WTC11 (cell line): Measurements from ENCODE around the gene MRPS34. TPM values are rescaled to one million over a fixed set of nuclear protein-coding genes. Genes with fewer than 3 reads are reported as not detected.
A peak's percentile ranks its signal among the peaks of the same experiment; 100 is the strongest.

Source experiments
- ATAC-seq: fragments of 200-7000 bp; cut with Tn5 transposase; 2 replicates; pipeline ENCODE4 v1.10.0; 2021; ENCODE audit warnings: mild to moderate bottlenecking, moderate library complexity
- CTCF ChIA-PET: fragments of 300-600 bp; sonication (Branson Sonifier 250); formaldehyde crosslinking; loops from one replicate; lab custom pipeline; 2021; ENCODE audit warnings: antibody characterized with exemption; lab: Charles Lee
- POLR2A ChIA-PET: fragments of 350-600 bp; sonication (Branson Sonifier 250); formaldehyde crosslinking; loops from one replicate; lab custom pipeline; 2021; ENCODE audit warnings: antibody characterized with exemption; lab: Charles Lee
- DNase-seq: peaks from one replicate; pipeline ENCODE4 v3.0.0; 2021; ENCODE audit warnings: low spot score
- H3K27ac Mint-ChIP-seq: 2 replicates; pipeline ENCODE4 v1.8.0; 2021; ENCODE audit warnings: mixed read lengths
- H3K27me3 Mint-ChIP-seq: 2 replicates; pipeline ENCODE4 v1.8.0; 2021; ENCODE audit warnings: low read depth, mild to moderate bottlenecking, moderate library complexity, mixed read lengths
- H3K36me3 Mint-ChIP-seq: 2 replicates; pipeline ENCODE4 v1.8.0; 2021; ENCODE audit warnings: mixed read lengths
- H3K4me1 Mint-ChIP-seq: 2 replicates; pipeline ENCODE4 v1.8.0; 2022; ENCODE audit warnings: mixed read lengths
- H3K4me3 Mint-ChIP-seq: 2 replicates; pipeline ENCODE4 v1.8.0; 2021; ENCODE audit warnings: mild to moderate bottlenecking, moderate library complexity, mixed read lengths
- H3K9me3 Mint-ChIP-seq: 2 replicates; pipeline ENCODE4 v1.8.0; 2021; ENCODE audit warnings: mixed read lengths
- CBFB ChIP-seq: sonication (generic); formaldehyde crosslinking; IDR thresholded peaks from 2 replicates; pipeline ENCODE4 v1.8.1; 2022; ENCODE audit warnings: mild to moderate bottlenecking, low read depth, missing genetic modification reagents
- ETV6 ChIP-seq: sonication (generic); formaldehyde crosslinking; IDR thresholded peaks from 2 replicates; pipeline ENCODE4 v1.8.1; 2022; ENCODE audit warnings: mild to moderate bottlenecking, missing genetic modification reagents
- FOXJ3 ChIP-seq: sonication (generic); formaldehyde crosslinking; IDR thresholded peaks from 2 replicates; pipeline ENCODE4 v1.9.0; 2021; ENCODE audit warnings: missing genetic modification reagents, mild to moderate bottlenecking, borderline replicate concordance
- FOXP1 ChIP-seq: sonication (generic); formaldehyde crosslinking; IDR thresholded peaks from 2 replicates; pipeline ENCODE4 v1.8.0; 2022; ENCODE audit warnings: missing genetic modification reagents, mild to moderate bottlenecking, moderate library complexity, borderline replicate concordance
- HMGA2 ChIP-seq: fragments of 250-450 bp; sonication (Bioruptor Pico); IDR thresholded peaks from 2 replicates; pipeline ENCODE4 v1.4.0; 2021; ENCODE audit warnings: mild to moderate bottlenecking, moderate library complexity
- JAZF1 ChIP-seq: fragments of 250-450 bp; sonication (Bioruptor Pico); IDR thresholded peaks from 2 replicates; pipeline ENCODE4 v1.9.0; 2021; ENCODE audit warnings: moderate library complexity, mild to moderate bottlenecking, inconsistent platforms
- NFATC4 ChIP-seq: fragments of 250-450 bp; sonication (Bioruptor Pico); IDR thresholded peaks from 2 replicates; pipeline ENCODE4 v1.9.0; 2021; ENCODE audit warnings: mild to moderate bottlenecking
- RELA ChIP-seq: sonication (generic); formaldehyde crosslinking; IDR thresholded peaks from 2 replicates; pipeline ENCODE4 v1.8.1; 2022; ENCODE audit warnings: missing genetic modification reagents, mild to moderate bottlenecking, borderline replicate concordance
- TCF7 ChIP-seq: sonication (generic); formaldehyde crosslinking; IDR thresholded peaks from 2 replicates; pipeline ENCODE4 v1.8.0; 2022; ENCODE audit warnings: mild to moderate bottlenecking, low read depth, missing genetic modification reagents, moderate library complexity
- TEAD1 ChIP-seq: sonication (generic); formaldehyde crosslinking; IDR thresholded peaks from 2 replicates; pipeline ENCODE4 v1.8.0; 2022; ENCODE audit warnings: mild to moderate bottlenecking, missing genetic modification reagents
- ZNF121 ChIP-seq: sonication (generic); formaldehyde crosslinking; IDR thresholded peaks from 2 replicates; pipeline ENCODE4 v1.8.0; 2023; ENCODE audit warnings: missing genetic modification reagents
- ZNF138 ChIP-seq: sonication (generic); formaldehyde crosslinking; conservative IDR thresholded peaks from 2 replicates; pipeline ENCODE4 v1.8.1; 2022; ENCODE audit warnings: mild to moderate bottlenecking, moderate library complexity, missing genetic modification reagents
- total RNA-seq: library from RNA; stranded (reverse); gene quantifications from 3 replicates; pipeline ENCODE4 v1.2.3, GENCODE V29; 2021
- TF ChIP-seq, protein P1 (sequence below): sonication (generic); formaldehyde crosslinking; IDR thresholded peaks from 2 replicates; pipeline ENCODE4 v1.8.0; 2022; ENCODE audit warnings: mild to moderate bottlenecking, missing genetic modification reagents
- TF ChIP-seq, protein P2 (sequence below): sonication (generic); formaldehyde crosslinking; IDR thresholded peaks from 2 replicates; pipeline ENCODE4 v1.8.0; 2023; ENCODE audit warnings: mild to moderate bottlenecking, missing genetic modification reagents
- TF ChIP-seq, protein P3 (sequence below): sonication (generic); formaldehyde crosslinking; IDR thresholded peaks from 2 replicates; pipeline ENCODE4 v1.8.1; 2022; ENCODE audit warnings: low read depth, missing genetic modification reagents, borderline replicate concordance
- TF ChIP-seq, protein P4 (sequence below): sonication (generic); formaldehyde crosslinking; IDR thresholded peaks from 2 replicates; pipeline ENCODE4 v1.8.1; 2023; ENCODE audit warnings: mild to moderate bottlenecking, missing genetic modification reagents, moderate library complexity
- TF ChIP-seq, protein P5 (sequence below): sonication (generic); formaldehyde crosslinking; IDR thresholded peaks from 2 replicates; pipeline ENCODE4 v1.8.1; 2022; ENCODE audit warnings: low read depth, mild to moderate bottlenecking, moderate library complexity, missing genetic modification reagents, borderline replicate concordance
- TF ChIP-seq, protein P6 (sequence below): fragments of 250-450 bp; sonication (Bioruptor Pico); IDR thresholded peaks from 2 replicates; pipeline ENCODE4 v1.9.0; 2021; ENCODE audit warnings: mild to moderate bottlenecking
- TF ChIP-seq, protein P7 (sequence below): sonication (generic); formaldehyde crosslinking; IDR thresholded peaks from 2 replicates; pipeline ENCODE4 v1.8.1; 2022; ENCODE audit warnings: mild to moderate bottlenecking, moderate library complexity, missing genetic modification reagents
- TF ChIP-seq, protein P8 (sequence below): sonication (generic); formaldehyde crosslinking; IDR thresholded peaks from 2 replicates; pipeline ENCODE4 v1.8.1; 2023; ENCODE audit warnings: mild to moderate bottlenecking, missing genetic modification reagents, borderline replicate concordance

The MRPS34 gene
- total RNA-seq, 1 experiment from 2014 or later: 258 TPM

DNA sequence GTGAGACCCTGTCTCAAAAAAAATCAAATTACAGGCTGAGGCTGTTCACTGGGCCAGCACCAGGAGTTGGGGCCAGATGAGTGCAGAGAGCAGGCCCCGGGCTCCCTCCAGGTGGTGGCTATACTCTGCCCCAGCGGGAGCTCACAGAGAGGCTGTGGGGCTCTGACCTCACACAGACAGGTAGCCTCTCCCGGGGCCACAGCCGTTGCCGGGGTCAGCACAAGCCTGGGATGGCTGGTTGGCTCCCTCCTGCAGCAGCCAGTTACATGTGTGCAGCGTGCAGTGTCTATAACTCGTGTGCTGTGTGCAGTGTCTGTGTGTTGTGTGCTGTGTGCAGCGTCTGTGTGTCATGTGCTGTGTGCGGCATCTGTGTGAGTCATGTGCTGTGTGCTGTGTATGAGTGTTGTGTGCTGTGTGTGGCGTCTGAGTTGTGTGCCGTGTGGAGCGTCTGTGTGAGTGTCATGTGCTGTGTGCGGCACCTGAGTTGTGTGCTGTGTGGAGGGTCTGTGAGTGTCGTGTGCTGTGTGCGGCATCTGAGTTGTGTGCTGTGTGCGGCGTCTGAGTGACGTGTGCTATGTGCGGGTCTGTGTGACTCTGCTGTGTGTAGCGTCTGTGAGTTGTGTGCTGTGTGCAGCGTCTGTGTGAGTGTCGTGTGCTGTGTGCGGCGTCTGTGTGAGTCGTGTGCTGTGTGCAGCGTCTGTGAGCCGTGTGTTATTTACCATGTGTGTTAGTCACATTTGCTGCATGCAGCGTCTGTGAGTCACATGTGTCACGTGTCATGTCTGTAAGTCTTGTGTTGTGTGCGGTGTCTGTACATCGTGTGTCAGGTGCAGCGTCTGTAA is 46.1 kb downstream of the MRPS34 start (continued):
- TF ChIP-seq, protein P1, sequence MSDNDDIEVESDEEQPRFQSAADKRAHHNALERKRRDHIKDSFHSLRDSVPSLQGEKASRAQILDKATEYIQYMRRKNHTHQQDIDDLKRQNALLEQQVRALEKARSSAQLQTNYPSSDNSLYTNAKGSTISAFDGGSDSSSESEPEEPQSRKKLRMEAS (CRISPR knock-in tag): no peak
- TF ChIP-seq HMGA2 (CRISPR knock-in tag) (no peak), FOXJ3 (CRISPR knock-in tag) (no peak), RELA (no peak)
- TF ChIP-seq, protein P2, sequence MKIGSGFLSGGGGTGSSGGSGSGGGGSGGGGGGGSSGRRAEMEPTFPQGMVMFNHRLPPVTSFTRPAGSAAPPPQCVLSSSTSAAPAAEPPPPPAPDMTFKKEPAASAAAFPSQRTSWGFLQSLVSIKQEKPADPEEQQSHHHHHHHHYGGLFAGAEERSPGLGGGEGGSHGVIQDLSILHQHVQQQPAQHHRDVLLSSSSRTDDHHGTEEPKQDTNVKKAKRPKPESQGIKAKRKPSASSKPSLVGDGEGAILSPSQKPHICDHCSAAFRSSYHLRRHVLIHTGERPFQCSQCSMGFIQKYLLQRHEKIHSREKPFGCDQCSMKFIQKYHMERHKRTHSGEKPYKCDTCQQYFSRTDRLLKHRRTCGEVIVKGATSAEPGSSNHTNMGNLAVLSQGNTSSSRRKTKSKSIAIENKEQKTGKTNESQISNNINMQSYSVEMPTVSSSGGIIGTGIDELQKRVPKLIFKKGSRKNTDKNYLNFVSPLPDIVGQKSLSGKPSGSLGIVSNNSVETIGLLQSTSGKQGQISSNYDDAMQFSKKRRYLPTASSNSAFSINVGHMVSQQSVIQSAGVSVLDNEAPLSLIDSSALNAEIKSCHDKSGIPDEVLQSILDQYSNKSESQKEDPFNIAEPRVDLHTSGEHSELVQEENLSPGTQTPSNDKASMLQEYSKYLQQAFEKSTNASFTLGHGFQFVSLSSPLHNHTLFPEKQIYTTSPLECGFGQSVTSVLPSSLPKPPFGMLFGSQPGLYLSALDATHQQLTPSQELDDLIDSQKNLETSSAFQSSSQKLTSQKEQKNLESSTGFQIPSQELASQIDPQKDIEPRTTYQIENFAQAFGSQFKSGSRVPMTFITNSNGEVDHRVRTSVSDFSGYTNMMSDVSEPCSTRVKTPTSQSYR (CRISPR knock-in tag): no peak

DNA sequence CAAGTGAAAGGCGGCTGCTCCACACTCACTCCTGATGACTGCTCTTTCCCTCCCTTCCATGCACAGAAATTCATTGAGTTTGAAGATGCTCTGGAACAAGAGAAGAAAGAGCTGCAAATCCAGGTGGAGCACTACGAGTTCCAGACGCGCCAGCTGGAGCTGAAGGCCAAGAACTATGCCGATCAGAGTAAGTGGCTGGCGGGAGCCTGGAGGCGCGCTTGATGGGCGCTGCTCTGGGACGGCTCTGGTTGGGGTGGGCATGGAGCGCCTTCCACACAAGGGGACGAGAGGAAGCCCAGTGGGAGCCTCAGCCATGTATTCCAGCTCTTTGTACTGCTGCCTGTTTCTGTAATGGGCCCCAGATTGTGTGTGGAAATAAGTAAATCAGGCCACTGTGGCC is 48.4 kb downstream of the MRPS34 start:
- peaks cover 3% of the 10 kb centered on the region; the same call in 1 of the 2 replicates for H3K36me3 Mint-ChIP-seq
- POLR2A ChIA-PET: no interaction called here

DNA sequence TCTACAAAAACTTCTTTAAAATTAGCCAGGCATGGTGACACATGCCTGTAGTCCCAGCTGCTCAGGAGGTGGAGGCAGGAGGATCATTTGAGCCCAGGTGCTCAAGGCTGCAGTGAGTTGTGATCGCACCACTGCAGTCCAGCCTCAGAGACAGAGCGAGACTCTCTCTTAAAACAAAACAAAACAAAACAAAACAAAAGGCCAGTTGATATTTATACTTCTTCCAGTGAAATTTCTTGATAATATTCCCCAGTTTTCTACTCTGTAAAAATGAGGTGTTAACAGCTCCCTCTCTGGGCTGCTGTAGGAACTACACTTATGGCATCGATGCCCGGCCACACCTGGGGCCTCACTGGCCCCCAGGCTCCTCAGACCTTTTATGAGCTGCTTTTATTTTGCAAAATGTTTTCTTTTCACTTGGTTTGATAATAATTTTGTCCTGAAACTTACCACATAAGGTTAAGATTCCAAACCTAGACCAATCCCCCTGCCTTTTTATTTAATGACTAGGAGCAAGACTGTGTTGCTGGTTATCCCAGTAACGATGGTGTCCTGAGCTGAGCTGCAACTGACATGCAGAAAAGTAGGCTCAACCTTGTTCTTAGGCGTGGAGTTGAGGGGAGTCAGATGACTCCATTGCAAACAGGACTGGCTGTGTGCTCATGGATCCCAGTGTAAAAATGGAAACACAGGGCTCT is 49.3 kb downstream of the MRPS34 start:
- Mint-ChIP-seq H3K4me1 (0 out of 2 replicates have a peak, but pooled peaks cover 3% of the 10 kb centered on the region), H3K27ac (no peak overlapping the region), H3K36me3 (no peaks in the 10 kb centered on the region), H3K9me3 (no peaks in the 10 kb centered on the region), H3K4me3 (no peak overlapping the region), H3K27me3 (no peaks in the 10 kb centered on the region)
- POLR2A ChIA-PET: no interaction called here
- ATAC-seq (peak; percentile 71), DNase-seq (peak; percentile 65)
- CTCF ChIA-PET: interaction anchor here (0.5 to 2.7 kb wide), 34 partner anchors 8 to 381 kb away, joined by 3 to 45 read pairs (median 4); partner anchors contain the start of genes CCDC154, CRAMP1, EME2 and IFT140
- no peak for TF ChIP-seq CBFB (CRISPR knock-in tag)
- TF ChIP-seq, protein P3, sequence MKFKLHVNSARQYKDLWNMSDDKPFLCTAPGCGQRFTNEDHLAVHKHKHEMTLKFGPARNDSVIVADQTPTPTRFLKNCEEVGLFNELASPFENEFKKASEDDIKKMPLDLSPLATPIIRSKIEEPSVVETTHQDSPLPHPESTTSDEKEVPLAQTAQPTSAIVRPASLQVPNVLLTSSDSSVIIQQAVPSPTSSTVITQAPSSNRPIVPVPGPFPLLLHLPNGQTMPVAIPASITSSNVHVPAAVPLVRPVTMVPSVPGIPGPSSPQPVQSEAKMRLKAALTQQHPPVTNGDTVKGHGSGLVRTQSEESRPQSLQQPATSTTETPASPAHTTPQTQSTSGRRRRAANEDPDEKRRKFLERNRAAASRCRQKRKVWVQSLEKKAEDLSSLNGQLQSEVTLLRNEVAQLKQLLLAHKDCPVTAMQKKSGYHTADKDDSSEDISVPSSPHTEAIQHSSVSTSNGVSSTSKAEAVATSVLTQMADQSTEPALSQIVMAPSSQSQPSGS (CRISPR knock-in tag): no peak
- TF ChIP-seq, protein P4, sequence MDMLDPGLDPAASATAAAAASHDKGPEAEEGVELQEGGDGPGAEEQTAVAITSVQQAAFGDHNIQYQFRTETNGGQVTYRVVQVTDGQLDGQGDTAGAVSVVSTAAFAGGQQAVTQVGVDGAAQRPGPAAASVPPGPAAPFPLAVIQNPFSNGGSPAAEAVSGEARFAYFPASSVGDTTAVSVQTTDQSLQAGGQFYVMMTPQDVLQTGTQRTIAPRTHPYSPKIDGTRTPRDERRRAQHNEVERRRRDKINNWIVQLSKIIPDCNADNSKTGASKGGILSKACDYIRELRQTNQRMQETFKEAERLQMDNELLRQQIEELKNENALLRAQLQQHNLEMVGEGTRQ (CRISPR knock-in tag): no peak
- TF ChIP-seq FOXP1 (CRISPR knock-in tag): no peak
- TF ChIP-seq, protein P5, sequence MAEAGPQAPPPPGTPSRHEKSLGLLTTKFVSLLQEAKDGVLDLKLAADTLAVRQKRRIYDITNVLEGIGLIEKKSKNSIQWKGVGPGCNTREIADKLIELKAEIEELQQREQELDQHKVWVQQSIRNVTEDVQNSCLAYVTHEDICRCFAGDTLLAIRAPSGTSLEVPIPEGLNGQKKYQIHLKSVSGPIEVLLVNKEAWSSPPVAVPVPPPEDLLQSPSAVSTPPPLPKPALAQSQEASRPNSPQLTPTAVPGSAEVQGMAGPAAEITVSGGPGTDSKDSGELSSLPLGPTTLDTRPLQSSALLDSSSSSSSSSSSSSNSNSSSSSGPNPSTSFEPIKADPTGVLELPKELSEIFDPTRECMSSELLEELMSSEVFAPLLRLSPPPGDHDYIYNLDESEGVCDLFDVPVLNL (CRISPR knock-in tag): no peak
- TF ChIP-seq, protein P6, sequence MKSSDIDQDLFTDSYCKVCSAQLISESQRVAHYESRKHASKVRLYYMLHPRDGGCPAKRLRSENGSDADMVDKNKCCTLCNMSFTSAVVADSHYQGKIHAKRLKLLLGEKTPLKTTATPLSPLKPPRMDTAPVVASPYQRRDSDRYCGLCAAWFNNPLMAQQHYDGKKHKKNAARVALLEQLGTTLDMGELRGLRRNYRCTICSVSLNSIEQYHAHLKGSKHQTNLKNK: no peak

More for the DNA sequence above, 48.4 kb downstream of the MRPS34 start:
- Mint-ChIP-seq H3K27me3 (no peaks in the 10 kb centered on the region), H3K27ac (no peak overlapping the region), H3K4me1 (0 out of 2 replicates have a peak, but pooled peaks cover 2% of the 10 kb centered on the region), H3K9me3 (no peaks in the 10 kb centered on the region), H3K4me3 (no peak overlapping the region)
- CTCF ChIA-PET: interaction anchor here (0.8 to 2.7 kb wide), 9 partner anchors 9 to 113 kb away, joined by 3 to 45 read pairs (median 8); partner anchors contain the start of genes JPT2, NUBP2 and SPSB3
- TF ChIP-seq ZNF121 (CRISPR knock-in tag): no peak
- TF ChIP-seq JAZF1: no peak
- no peak for TF ChIP-seq ZNF138 (CRISPR knock-in tag)
- TF ChIP-seq ETV6 (CRISPR knock-in tag): no peak
- TF ChIP-seq, protein P7, sequence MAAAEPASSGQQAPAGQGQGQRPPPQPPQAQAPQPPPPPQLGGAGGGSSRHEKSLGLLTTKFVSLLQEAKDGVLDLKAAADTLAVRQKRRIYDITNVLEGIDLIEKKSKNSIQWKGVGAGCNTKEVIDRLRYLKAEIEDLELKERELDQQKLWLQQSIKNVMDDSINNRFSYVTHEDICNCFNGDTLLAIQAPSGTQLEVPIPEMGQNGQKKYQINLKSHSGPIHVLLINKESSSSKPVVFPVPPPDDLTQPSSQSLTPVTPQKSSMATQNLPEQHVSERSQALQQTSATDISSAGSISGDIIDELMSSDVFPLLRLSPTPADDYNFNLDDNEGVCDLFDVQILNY (CRISPR knock-in tag): no peak
- TF ChIP-seq, protein P8, sequence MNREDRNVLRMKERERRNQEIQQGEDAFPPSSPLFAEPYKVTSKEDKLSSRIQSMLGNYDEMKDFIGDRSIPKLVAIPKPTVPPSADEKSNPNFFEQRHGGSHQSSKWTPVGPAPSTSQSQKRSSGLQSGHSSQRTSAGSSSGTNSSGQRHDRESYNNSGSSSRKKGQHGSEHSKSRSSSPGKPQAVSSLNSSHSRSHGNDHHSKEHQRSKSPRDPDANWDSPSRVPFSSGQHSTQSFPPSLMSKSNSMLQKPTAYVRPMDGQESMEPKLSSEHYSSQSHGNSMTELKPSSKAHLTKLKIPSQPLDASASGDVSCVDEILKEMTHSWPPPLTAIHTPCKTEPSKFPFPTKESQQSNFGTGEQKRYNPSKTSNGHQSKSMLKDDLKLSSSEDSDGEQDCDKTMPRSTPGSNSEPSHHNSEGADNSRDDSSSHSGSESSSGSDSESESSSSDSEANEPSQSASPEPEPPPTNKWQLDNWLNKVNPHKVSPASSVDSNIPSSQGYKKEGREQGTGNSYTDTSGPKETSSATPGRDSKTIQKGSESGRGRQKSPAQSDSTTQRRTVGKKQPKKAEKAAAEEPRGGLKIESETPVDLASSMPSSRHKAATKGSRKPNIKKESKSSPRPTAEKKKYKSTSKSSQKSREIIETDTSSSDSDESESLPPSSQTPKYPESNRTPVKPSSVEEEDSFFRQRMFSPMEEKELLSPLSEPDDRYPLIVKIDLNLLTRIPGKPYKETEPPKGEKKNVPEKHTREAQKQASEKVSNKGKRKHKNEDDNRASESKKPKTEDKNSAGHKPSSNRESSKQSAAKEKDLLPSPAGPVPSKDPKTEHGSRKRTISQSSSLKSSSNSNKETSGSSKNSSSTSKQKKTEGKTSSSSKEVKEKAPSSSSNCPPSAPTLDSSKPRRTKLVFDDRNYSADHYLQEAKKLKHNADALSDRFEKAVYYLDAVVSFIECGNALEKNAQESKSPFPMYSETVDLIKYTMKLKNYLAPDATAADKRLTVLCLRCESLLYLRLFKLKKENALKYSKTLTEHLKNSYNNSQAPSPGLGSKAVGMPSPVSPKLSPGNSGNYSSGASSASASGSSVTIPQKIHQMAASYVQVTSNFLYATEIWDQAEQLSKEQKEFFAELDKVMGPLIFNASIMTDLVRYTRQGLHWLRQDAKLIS: no peak
- TF ChIP-seq TEAD1 (CRISPR knock-in tag): no peak
- no peak for TF ChIP-seq NFATC4 (CRISPR knock-in tag)
- TF ChIP-seq TCF7 (CRISPR knock-in tag): no peak
- ATAC-seq (no peak), DNase-seq (no peak)
